ENCODE measurements around the gene ENTHD1.

Gene ENTHD1

DNA sequence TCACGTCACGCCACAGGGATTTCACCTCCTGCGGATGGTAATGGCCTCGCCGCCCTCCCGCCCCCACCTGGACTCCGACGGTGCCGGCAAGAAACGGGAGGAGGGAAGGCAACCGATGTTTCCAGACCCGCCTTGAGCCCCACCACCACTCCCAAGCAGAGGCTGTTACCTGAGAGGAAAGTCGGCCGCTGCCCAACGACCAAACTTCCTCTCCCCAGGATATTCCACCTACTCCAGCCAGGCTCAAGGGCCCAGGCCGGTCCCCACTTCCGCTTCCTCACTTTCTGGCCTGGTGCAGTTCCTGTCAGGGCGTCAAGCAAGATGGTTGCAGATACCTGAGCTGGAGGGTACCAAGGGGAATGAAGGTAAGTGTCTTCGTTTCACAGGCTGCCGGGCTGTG lies at the start of gene ENTHD1:
Gene ENTHD1 (minus strand): TSS at position 235 of the 400 bp plus-strand sequence. CDS start 6,012 bp downstream, outside the sequence.
- Histone ChIP-seq H3K9me3 (ENCODE audit: control insufficient read depth, low read length) (no peaks in the 10 kb centered on the region), H3K4me1 (ENCODE audit: control insufficient read depth, insufficient read depth, low read length) (no peaks in the 10 kb centered on the region), H3K9ac (ENCODE audit: low read length) (no peak within 1 kb of the TSS), H3K27me3 (ENCODE audit: control insufficient read depth, insufficient read depth, low read length) (no peaks in the 10 kb centered on the region), H3K36me3 (ENCODE audit: control insufficient read depth, insufficient read depth, low read length) (no peaks in the 10 kb centered on the region), H3K4me3 (ENCODE audit: low read length) (no peak within 1 kb of the TSS)

DNA sequence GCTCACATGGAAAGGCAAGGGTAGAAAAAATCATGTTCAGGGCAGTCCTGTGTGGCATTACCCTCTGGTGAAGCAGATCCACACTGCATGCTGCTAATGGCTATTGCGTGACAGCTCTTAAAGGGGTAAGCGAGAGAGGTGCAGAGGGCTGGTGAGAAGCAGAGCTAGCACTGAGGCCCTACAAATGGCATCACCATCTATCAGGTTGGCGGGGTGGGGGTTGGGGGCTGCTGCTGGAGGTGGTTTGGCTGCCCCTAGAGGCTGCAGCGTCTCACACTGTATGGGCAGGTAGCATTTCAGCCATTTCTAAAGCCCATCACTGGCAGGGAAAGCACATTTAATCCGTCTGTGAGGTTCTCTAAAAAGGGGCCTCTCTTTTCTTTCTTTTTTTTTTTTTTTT lies 49.8 kb upstream of the ENTHD1 start:
- H3K36me3 ChIP-seq (ENCODE audit: control insufficient read depth, insufficient read depth, low read length), result no peaks in the 10 kb centered on the region
- peaks cover 3% of the 10 kb centered on the region for H3K27me3 ChIP-seq (ENCODE audit: control insufficient read depth, insufficient read depth, low read length)
- no peak overlapping the region for H3K9ac ChIP-seq (ENCODE audit: low read length)
- no peak overlapping the region for H3K4me3 ChIP-seq (ENCODE audit: low read length)
- no peaks in the 10 kb centered on the region for H3K9me3 ChIP-seq (ENCODE audit: control insufficient read depth, low read length)
- H3K4me1 ChIP-seq (ENCODE audit: control insufficient read depth, insufficient read depth, low read length), result peaks cover 5% of the 10 kb centered on the region

GRCh38 chr22:39942439-39943230 lies 49.1 kb upstream of the ENTHD1 start:
- Histone ChIP-seq H3K9ac (ENCODE audit: low read length) (no peak overlapping the region), H3K4me1 (ENCODE audit: control insufficient read depth, insufficient read depth, low read length) (peaks cover 5% of the 10 kb centered on the region), H3K4me3 (ENCODE audit: low read length) (no peak overlapping the region), H3K9me3 (ENCODE audit: control insufficient read depth, low read length) (no peaks in the 10 kb centered on the region), H3K27me3 (ENCODE audit: control insufficient read depth, insufficient read depth, low read length) (peaks cover 7% of the 10 kb centered on the region), H3K36me3 (ENCODE audit: control insufficient read depth, insufficient read depth, low read length) (no peaks in the 10 kb centered on the region)

DNA sequence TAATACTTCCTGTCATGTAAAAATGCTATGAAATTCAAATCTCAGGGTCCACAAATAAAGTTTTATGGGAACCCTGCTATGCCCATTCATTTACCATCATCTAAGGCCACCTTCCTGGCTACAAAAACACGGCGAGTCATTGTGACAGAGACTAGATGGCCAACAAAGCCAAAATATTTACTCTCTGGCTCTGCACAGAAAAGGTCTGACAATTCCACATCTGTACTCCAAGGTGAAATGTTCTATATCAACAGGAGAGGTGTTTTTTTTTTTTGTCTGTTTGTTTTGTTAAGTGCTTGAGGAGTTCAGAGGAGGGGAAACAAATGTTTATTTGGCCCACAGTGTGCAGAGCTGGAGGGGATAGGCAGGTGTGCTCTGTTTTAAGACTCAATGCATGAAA lies 48.0 kb upstream of the ENTHD1 start:
- H3K4me1 ChIP-seq (ENCODE audit: control insufficient read depth, insufficient read depth, low read length), result no peaks in the 10 kb centered on the region
- no peak overlapping the region for H3K9ac ChIP-seq (ENCODE audit: low read length)
- peaks cover 10% of the 10 kb centered on the region for H3K27me3 ChIP-seq (ENCODE audit: control insufficient read depth, insufficient read depth, low read length)
- H3K9me3 ChIP-seq (ENCODE audit: control insufficient read depth, low read length), result no peaks in the 10 kb centered on the region
- H3K36me3 ChIP-seq (ENCODE audit: control insufficient read depth, insufficient read depth, low read length), result no peaks in the 10 kb centered on the region
- H3K4me3 ChIP-seq (ENCODE audit: low read length), result no peak overlapping the region

DNA sequence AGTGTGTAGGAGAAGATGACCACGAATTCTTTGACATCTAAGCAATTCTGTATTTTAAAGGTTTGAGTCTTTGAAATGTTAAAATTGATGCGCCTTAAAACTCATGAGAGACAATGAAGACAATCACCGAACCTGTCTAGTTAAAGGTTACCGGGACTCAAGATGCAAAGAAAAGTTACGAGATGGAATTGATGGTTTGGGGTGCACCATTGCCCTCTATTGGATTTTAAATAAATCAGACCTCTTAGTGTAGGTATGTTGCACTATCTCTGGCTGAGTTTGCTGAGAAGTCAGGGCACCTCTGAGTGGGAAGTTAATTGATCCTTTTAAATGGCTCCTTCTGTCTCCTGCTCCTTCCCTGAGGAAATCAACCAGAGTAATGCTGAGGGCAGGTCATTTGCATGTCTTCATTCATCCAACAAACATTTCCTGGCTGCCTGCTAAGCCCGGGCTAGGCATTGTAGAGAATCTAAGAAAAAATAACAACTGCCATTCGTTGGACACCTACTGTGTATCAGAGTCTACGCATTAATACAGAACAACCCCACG lies 47.3 kb upstream of the ENTHD1 start:
- no peaks in the 10 kb centered on the region for H3K36me3 ChIP-seq (ENCODE audit: control insufficient read depth, insufficient read depth, low read length)
- H3K9me3 ChIP-seq (ENCODE audit: control insufficient read depth, low read length), result no peaks in the 10 kb centered on the region
- H3K27me3 ChIP-seq (ENCODE audit: control insufficient read depth, insufficient read depth, low read length), result peaks cover 13% of the 10 kb centered on the region
- no peaks in the 10 kb centered on the region for H3K4me1 ChIP-seq (ENCODE audit: control insufficient read depth, insufficient read depth, low read length)
- no peak overlapping the region for H3K9ac ChIP-seq (ENCODE audit: low read length)
- H3K4me3 ChIP-seq (ENCODE audit: low read length), result no peak overlapping the region

DNA sequence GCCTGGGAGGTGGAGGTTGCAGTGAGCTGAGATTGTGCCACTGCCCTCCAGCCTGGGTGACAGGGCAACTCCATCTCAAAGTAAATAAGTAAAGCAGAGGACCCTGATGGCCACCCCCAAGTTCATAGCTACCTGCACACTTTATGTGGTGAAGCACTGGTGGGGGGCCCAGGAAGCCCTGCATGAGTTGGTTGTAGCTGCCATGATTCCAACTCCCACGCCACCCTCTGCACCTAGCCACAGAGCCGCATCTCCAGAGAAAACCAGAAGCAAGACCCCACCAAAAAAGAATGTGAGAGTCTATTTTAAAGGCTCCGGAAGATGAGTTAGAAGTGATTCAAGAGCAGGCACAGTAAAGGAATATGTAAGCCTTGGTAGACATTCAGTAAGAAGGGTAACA lies 46.3 kb upstream of the ENTHD1 start:
- no peaks in the 10 kb centered on the region for H3K9me3 ChIP-seq (ENCODE audit: control insufficient read depth, low read length)
- H3K4me1 ChIP-seq (ENCODE audit: control insufficient read depth, insufficient read depth, low read length), result no peaks in the 10 kb centered on the region
- no peak overlapping the region for H3K9ac ChIP-seq (ENCODE audit: low read length)
- no peak overlapping the region for H3K4me3 ChIP-seq (ENCODE audit: low read length)
- peaks cover 16% of the 10 kb centered on the region for H3K27me3 ChIP-seq (ENCODE audit: control insufficient read depth, insufficient read depth, low read length)
- H3K36me3 ChIP-seq (ENCODE audit: control insufficient read depth, insufficient read depth, low read length), result no peaks in the 10 kb centered on the region

GRCh38 chr22:39938509-39939111 lies 45.0 kb upstream of the ENTHD1 start:
- Histone ChIP-seq H3K4me3 (ENCODE audit: low read length) (no peak overlapping the region), H3K4me1 (ENCODE audit: control insufficient read depth, insufficient read depth, low read length) (no peaks in the 10 kb centered on the region), H3K27me3 (ENCODE audit: control insufficient read depth, insufficient read depth, low read length) (peaks cover 16% of the 10 kb centered on the region), H3K9ac (ENCODE audit: low read length) (no peak overlapping the region), H3K36me3 (ENCODE audit: control insufficient read depth, insufficient read depth, low read length) (no peaks in the 10 kb centered on the region), H3K9me3 (ENCODE audit: control insufficient read depth, low read length) (no peaks in the 10 kb centered on the region)

GRCh38 chr22:39937906-39938305 lies 44.3 kb upstream of the ENTHD1 start:
- no peaks in the 10 kb centered on the region for H3K9me3 ChIP-seq (ENCODE audit: control insufficient read depth, low read length)
- no peaks in the 10 kb centered on the region for H3K36me3 ChIP-seq (ENCODE audit: control insufficient read depth, insufficient read depth, low read length)
- H3K4me3 ChIP-seq (ENCODE audit: low read length), result no peak overlapping the region
- peaks cover 16% of the 10 kb centered on the region for H3K27me3 ChIP-seq (ENCODE audit: control insufficient read depth, insufficient read depth, low read length)
- H3K4me1 ChIP-seq (ENCODE audit: control insufficient read depth, insufficient read depth, low read length), result no peaks in the 10 kb centered on the region
- H3K9ac ChIP-seq (ENCODE audit: low read length), result no peak overlapping the region

DNA sequence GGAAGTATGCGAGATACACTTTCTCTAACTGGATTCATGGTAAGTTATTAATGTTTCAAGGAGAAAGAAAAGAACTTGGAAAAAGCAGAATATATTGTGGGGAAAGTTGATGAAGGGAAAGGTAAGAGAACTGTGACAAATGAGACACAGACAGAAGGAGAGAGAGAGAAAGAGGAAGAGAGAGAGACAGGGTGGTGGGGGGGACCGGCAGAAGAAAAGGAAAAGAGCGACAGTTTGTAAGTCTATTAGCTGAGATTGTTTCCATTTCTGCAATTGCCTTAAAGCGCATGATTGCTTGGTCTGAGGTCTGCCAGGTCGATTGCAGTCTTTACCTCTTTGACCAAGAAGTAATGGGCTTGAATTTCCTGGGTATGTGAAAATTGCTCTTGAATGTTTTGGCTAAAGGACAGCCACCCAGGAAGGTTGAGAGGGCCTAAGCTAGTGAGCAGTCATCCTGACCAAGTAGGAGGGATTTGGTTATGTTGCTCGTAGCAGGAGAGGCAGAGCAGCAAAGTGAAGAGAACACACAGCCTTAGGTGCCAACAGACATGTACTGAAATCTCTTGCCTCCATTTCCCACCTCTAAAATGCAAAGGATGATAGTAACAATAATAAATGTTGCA lies 43.1 kb upstream of the ENTHD1 start:
- Histone ChIP-seq H3K4me1 (ENCODE audit: control insufficient read depth, insufficient read depth, low read length) (no peaks in the 10 kb centered on the region), H3K27me3 (ENCODE audit: control insufficient read depth, insufficient read depth, low read length) (peaks cover 16% of the 10 kb centered on the region)

GRCh38 chr22:39935612-39936011 lies 42.1 kb upstream of the ENTHD1 start:
- Histone ChIP-seq H3K4me3 (ENCODE audit: low read length) (no peak overlapping the region), H3K27me3 (ENCODE audit: control insufficient read depth, insufficient read depth, low read length) (peaks cover 24% of the 10 kb centered on the region)

More for the DNA sequence above, 43.1 kb upstream of the ENTHD1 start:
- Histone ChIP-seq H3K9ac (ENCODE audit: low read length) (no peak overlapping the region), H3K36me3 (ENCODE audit: control insufficient read depth, insufficient read depth, low read length) (no peaks in the 10 kb centered on the region), H3K9me3 (ENCODE audit: control insufficient read depth, low read length) (no peaks in the 10 kb centered on the region), H3K4me3 (ENCODE audit: low read length) (no peak overlapping the region)

GRCh38 chr22:39935116-39935515 lies 41.6 kb upstream of the ENTHD1 start:
- peaks cover 25% of the 10 kb centered on the region for H3K27me3 ChIP-seq (ENCODE audit: control insufficient read depth, insufficient read depth, low read length)
- H3K9ac ChIP-seq (ENCODE audit: low read length), result no peak overlapping the region
- H3K4me1 ChIP-seq (ENCODE audit: control insufficient read depth, insufficient read depth, low read length), result no peaks in the 10 kb centered on the region
- no peak overlapping the region for H3K4me3 ChIP-seq (ENCODE audit: low read length)
- no peaks in the 10 kb centered on the region for H3K36me3 ChIP-seq (ENCODE audit: control insufficient read depth, insufficient read depth, low read length)
- no peaks in the 10 kb centered on the region for H3K9me3 ChIP-seq (ENCODE audit: control insufficient read depth, low read length)

More at GRCh38 chr22:39935612-39936011, 42.1 kb upstream of the ENTHD1 start:
- H3K4me1 ChIP-seq (ENCODE audit: control insufficient read depth, insufficient read depth, low read length), result no peaks in the 10 kb centered on the region
- H3K36me3 ChIP-seq (ENCODE audit: control insufficient read depth, insufficient read depth, low read length), result no peaks in the 10 kb centered on the region
- H3K9ac ChIP-seq (ENCODE audit: low read length), result no peak overlapping the region
- no peaks in the 10 kb centered on the region for H3K9me3 ChIP-seq (ENCODE audit: control insufficient read depth, low read length)

DNA sequence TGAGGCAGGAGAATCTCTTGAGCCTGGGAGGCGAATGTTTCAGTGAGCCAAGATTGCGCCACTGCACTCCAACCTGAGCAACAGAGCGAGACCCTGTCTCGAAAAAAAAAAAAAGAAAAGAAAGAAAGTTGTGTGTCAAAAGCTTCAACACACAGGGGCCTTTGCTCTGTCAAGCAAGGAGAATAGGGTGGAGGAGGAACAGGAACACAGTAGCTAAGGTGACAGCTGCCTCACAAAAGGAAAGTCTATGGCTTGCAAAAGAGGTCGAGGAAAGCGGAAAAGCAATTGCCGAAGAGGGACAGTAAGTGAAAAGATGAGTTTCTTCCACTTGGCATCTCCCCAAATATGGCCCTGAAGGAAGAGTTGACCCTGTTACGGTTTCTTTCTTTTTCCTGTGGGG lies 40.2 kb upstream of the ENTHD1 start:
- H3K36me3 ChIP-seq (ENCODE audit: control insufficient read depth, insufficient read depth, low read length), result no peaks in the 10 kb centered on the region
- no peaks in the 10 kb centered on the region for H3K4me1 ChIP-seq (ENCODE audit: control insufficient read depth, insufficient read depth, low read length)
- no peak overlapping the region for H3K4me3 ChIP-seq (ENCODE audit: low read length)
- H3K27me3 ChIP-seq (ENCODE audit: control insufficient read depth, insufficient read depth, low read length), result peaks cover 25% of the 10 kb centered on the region
- no peak overlapping the region for H3K9ac ChIP-seq (ENCODE audit: low read length)
- no peaks in the 10 kb centered on the region for H3K9me3 ChIP-seq (ENCODE audit: control insufficient read depth, low read length)

Data from mucosa of stomach (tissue), 1 donor.